K562 (cell line): Measurements from ENCODE around the gene DMWD. TPM values are rescaled to one million over a fixed set of nuclear protein-coding genes. Genes with fewer than 3 reads are reported as not detected.
A peak's percentile ranks its signal among the peaks of the same experiment; 100 is the strongest.

Experiments used
- ATAC-seq: fragments of 200-7000 bp; cut with Tn5 transposase; 3 replicates; pipeline ENCODE4 v1.9.1; 2020; ENCODE audit warnings: moderate library complexity
- BruUV-seq: library from RNA; stranded (reverse); fragments of 400-500 nt; replicated peaks from 2 replicates; lab custom pipeline; 2021; lab: Mats Ljungman, UMichigan
- CTCF ChIA-PET: fragments of 300-600 bp; formaldehyde crosslinking; extraction: SDS; loops from one replicate; lab custom pipeline; 2021; ENCODE audit warnings: low intra/inter-chr PET ratio; lab: Yijun Ruan, JAX
- POLR2A ChIA-PET: fragments of 300-600, 350-650 bp; sonication (Branson Sonifier 250); formaldehyde crosslinking; extraction: SDS; loops from one replicate; lab custom pipeline; 2021; ENCODE audit warnings: antibody characterized with exemption, inconsistent platforms; lab: Yijun Ruan, JAX
- DNase-seq, 4 experiments: peaks; one replicate each; pipeline versions ENCODE4 v3.0.0 to v3.0.0-alpha.2; 2011 to 2018; ENCODE audit warnings: low spot score in 3 of 4, mixed read lengths in 3 of 4; ENCODE audit errors: extremely low read depth in 1 of 4
- FAIRE-seq: peaks from 2 replicates; lab custom pipeline; 2011; peaks lifted over from hg19 to GRCh38; lab: Jason Lieb, UNC
- H2AFZ ChIP-seq: 2 replicates; pipeline ENCODE4 v1.6.0; 2011; ENCODE audit warnings: low read depth, low read length, control low read depth, inconsistent platforms
- H3K27ac ChIP-seq: fragments of 200-600 bp; 3 replicates; pipeline ENCODE4 v1.8.0; 2011; ENCODE audit warnings: low read depth, mild to moderate bottlenecking, control low read depth, inconsistent platforms, low read length, moderate library complexity, mixed read lengths; ENCODE audit errors: extremely low read depth
- H3K27me3 ChIP-seq, 2 experiments: fragments of 300-600 bp in 1 of 2; 2 replicates in 1 of 2; 3 replicates in 1 of 2; pipeline versions ENCODE4 v1.6.0 to v1.8.0; 2011; ENCODE audit warnings: inconsistent platforms in 2 of 2, low read length in 2 of 2, mild to moderate bottlenecking in 1 of 2, mixed read lengths in 1 of 2, moderate library complexity in 1 of 2; ENCODE audit not compliant: control insufficient read depth in 2 of 2, insufficient read depth in 2 of 2
- H3K36me3 ChIP-seq: fragments of 300-600 bp; 3 replicates; pipeline ENCODE4 v1.8.0; 2011; ENCODE audit warnings: mild to moderate bottlenecking, low read length, inconsistent platforms; ENCODE audit not compliant: control insufficient read depth, insufficient read depth
- H3K4me1 ChIP-seq, 2 experiments: fragments of 200-600 bp in 1 of 2; replicated peaks in 1 of 2; 2 replicates in 1 of 2; 3 replicates in 1 of 2; pipeline versions ENCODE4 v1.5.1 to v1.8.0; 2011; ENCODE audit warnings: inconsistent platforms in 2 of 2, low read length in 2 of 2, mild to moderate bottlenecking in 1 of 2, mixed read lengths in 1 of 2, moderate library complexity in 1 of 2; ENCODE audit not compliant: control insufficient read depth in 2 of 2, insufficient read depth in 2 of 2
- H3K4me2 ChIP-seq: 2 replicates; pipeline ENCODE4 v1.6.1; 2011; ENCODE audit warnings: low read length, control low read depth, inconsistent platforms, mixed read lengths; ENCODE audit not compliant: insufficient read depth
- H3K4me3 ChIP-seq: fragments of 200-600 bp; sonication (generic), shearing (Covaris generic); 2 replicates; pipeline ENCODE4 v1.5.1; 2016; ENCODE audit warnings: control low read depth, inconsistent platforms
- H3K79me2 ChIP-seq: fragments of 200-600 bp; 3 replicates; pipeline ENCODE4 v1.8.0; 2011; ENCODE audit warnings: low read length, inconsistent platforms; ENCODE audit not compliant: control insufficient read depth, insufficient read depth
- H3K9ac ChIP-seq, 2 experiments: 2 replicates each; pipeline versions ENCODE4 v1.6.0 to v1.6.1; 2011; ENCODE audit warnings: low read depth in 2 of 2, low read length in 2 of 2, control low read depth in 1 of 2, inconsistent platforms in 1 of 2, mild to moderate bottlenecking in 1 of 2, mixed read lengths in 1 of 2; ENCODE audit not compliant: insufficient read depth in 1 of 2
- H3K9me1 ChIP-seq: one replicate; pipeline ENCODE4 v1.6.0; 2011; ENCODE audit warnings: inconsistent platforms, mild to moderate bottlenecking, low read length, moderate library complexity; ENCODE audit not compliant: control insufficient read depth, insufficient read depth
- H3K9me3 ChIP-seq: replicated peaks from 2 replicates; pipeline ENCODE4 v1.5.1; 2011; ENCODE audit warnings: low read depth, low read length, inconsistent platforms; ENCODE audit not compliant: control insufficient read depth, insufficient read depth
- H4K20me1 ChIP-seq: replicated peaks from 2 replicates; pipeline ENCODE4 v1.6.1; 2011; ENCODE audit warnings: low read length, inconsistent platforms, mixed read lengths; ENCODE audit not compliant: control insufficient read depth, insufficient read depth
- AFF1 ChIP-seq, 2 experiments: fragments of 450-650 bp; IDR thresholded peaks; 2 replicates each; pipeline ENCODE4 v1.6.1; 2018; ENCODE audit warnings: mild to moderate bottlenecking in 2 of 2, low read depth in 1 of 2; ENCODE audit not compliant: partially characterized antibody in 2 of 2
- CHD1 ChIP-seq: fragments of 200-600 bp; sonication (generic); IDR thresholded peaks from one replicate; pipeline ENCODE4 v1.6.1; 2012; ENCODE audit warnings: mild to moderate bottlenecking, moderate library complexity, low read length, inconsistent platforms
- FOXP1 ChIP-seq: sonication (generic); formaldehyde crosslinking; IDR thresholded peaks from 2 replicates; pipeline ENCODE4 v1.8.0; 2022; ENCODE audit warnings: mild to moderate bottlenecking, missing genetic modification reagents
- KAT8 ChIP-seq: fragments of 450-650 bp; IDR thresholded peaks from 2 replicates; pipeline ENCODE4 v1.6.1; 2016; ENCODE audit warnings: low read depth, mild to moderate bottlenecking
- NFXL1 ChIP-seq: fragments of 450-650 bp; formaldehyde crosslinking; IDR thresholded peaks from 2 replicates; pipeline ENCODE4 v1.4.0; 2021; ENCODE audit warnings: mild to moderate bottlenecking
- POLR3A ChIP-seq: IDR thresholded peaks from 2 replicates; pipeline ENCODE4 v1.6.1; 2011; ENCODE audit warnings: borderline replicate concordance, mild to moderate bottlenecking, moderate library complexity; ENCODE audit not compliant: insufficient read length, insufficient read depth; ENCODE audit errors: extremely low read depth
- PRPF4 ChIP-seq: fragments of 200-400 bp; formaldehyde crosslinking; IDR thresholded peaks from one replicate; pipeline ENCODE4 v1.6.1; 2017; ENCODE audit warnings: low read length, low read depth, mild to moderate bottlenecking; ENCODE audit not compliant: insufficient read depth, poor library complexity, severe bottlenecking
- PURB ChIP-seq: sonication (generic); formaldehyde crosslinking; IDR thresholded peaks from 2 replicates; pipeline ENCODE4 v1.9.0; 2021; ENCODE audit warnings: low read depth, mild to moderate bottlenecking, missing genetic modification reagents
- PYGO2 ChIP-seq: fragments of 450-650 bp; IDR thresholded peaks from 2 replicates; pipeline ENCODE4 v1.6.1; 2016; ENCODE audit warnings: mild to moderate bottlenecking, missing genetic modification characterization, moderate library complexity, missing compliant biosample characterization
- RAD51 ChIP-seq: fragments of 450-650 bp; IDR thresholded peaks from 2 replicates; pipeline ENCODE4 v1.7.1; 2016; ENCODE audit warnings: low read depth, mild to moderate bottlenecking, borderline replicate concordance
- TAL1 ChIP-seq: fragments of 450-650 bp; IDR thresholded peaks from 2 replicates; pipeline ENCODE4 v1.6.1; 2016; ENCODE audit warnings: mild to moderate bottlenecking
- ZFP30 ChIP-seq: fragments of 250-450 bp; sonication (Bioruptor Pico); IDR thresholded peaks from 2 replicates; pipeline ENCODE4 v1.8.0; 2022; ENCODE audit warnings: moderate library complexity, mild to moderate bottlenecking, inconsistent platforms, borderline replicate concordance
- ZNF184 ChIP-seq: sonication (generic); formaldehyde crosslinking; IDR thresholded peaks from 2 replicates; pipeline ENCODE4 v1.5.0; 2020; ENCODE audit warnings: missing genetic modification reagents
- WGBS: fragments of 100-300 bp; shearing (Covaris generic); methylation state at CpG from one replicate; pipeline ENCODE4 v1.1.6; 2016; ENCODE audit warnings: low coverage, mixed read lengths; ENCODE audit not compliant: insufficient coverage; ENCODE audit errors: missing lambda C conversion rate; 5-methylcytosine and 5-hydroxymethylcytosine counted together
- in situ Hi-C: fragments of 300-500 bp; cut with MboI; formaldehyde crosslinking; loops from 4 replicates; pipeline ENCODE4 v1.15.0; 2018; ENCODE audit warnings: inconsistent platforms, mixed read lengths
- intact Hi-C: fragments of 100-400 bp; cut with micrococcal nuclease; formaldehyde crosslinking; loops from 2 replicates; pipeline ENCODE4 v1.14.2; 2022
- polyA plus RNA-seq, 8 experiments: library from polyadenylated mRNA; depleted of rRNA in 4 of 8; stranded (reverse) in 5 of 8; unstranded in 3 of 8; fragments of >200 nt; fragmentation: Nextera tagmentation in 2 of 8; fragmentation: Illumina TruSeq in 1 of 8; extraction: Ambion mirVana in 2 of 8; extraction: Trizol in 1 of 8; gene quantifications; 2 replicates each; pipeline versions ENCODE4 v1.2.1 to v1.2.3, GENCODE V29; 2011 to 2014; ENCODE audit warnings: inconsistent platforms in 1 of 8, missing spikeins in 1 of 8
- total RNA-seq, 7 experiments: library from RNA; depleted of rRNA in 6 of 7; stranded (reverse); fragments of >200 nt in 6 of 7; fragmentation: Illumina TruSeq in 2 of 7; extraction: Trizol in 2 of 7; gene quantifications; 2 replicates each; pipeline versions ENCODE4 v1.2.1 to v1.2.3, GENCODE V29; 2011 to 2021; ENCODE audit warnings: low replicate concordance in 1 of 7
- TF ChIP-seq, protein P1 (sequence below): fragments of 450-650 bp; formaldehyde crosslinking; conservative IDR thresholded peaks from 2 replicates; pipeline ENCODE4 v1.4.0; 2022; ENCODE audit warnings: mild to moderate bottlenecking, missing genetic modification characterization

Gene DMWD
- total and polyA plus RNA-seq, 9 of the 15 experiments (the other 6 are each of a cell fraction or from before 2014, with no cell fraction given), result 4.7 to 54.6 (median 19.0) TPM

DNA sequence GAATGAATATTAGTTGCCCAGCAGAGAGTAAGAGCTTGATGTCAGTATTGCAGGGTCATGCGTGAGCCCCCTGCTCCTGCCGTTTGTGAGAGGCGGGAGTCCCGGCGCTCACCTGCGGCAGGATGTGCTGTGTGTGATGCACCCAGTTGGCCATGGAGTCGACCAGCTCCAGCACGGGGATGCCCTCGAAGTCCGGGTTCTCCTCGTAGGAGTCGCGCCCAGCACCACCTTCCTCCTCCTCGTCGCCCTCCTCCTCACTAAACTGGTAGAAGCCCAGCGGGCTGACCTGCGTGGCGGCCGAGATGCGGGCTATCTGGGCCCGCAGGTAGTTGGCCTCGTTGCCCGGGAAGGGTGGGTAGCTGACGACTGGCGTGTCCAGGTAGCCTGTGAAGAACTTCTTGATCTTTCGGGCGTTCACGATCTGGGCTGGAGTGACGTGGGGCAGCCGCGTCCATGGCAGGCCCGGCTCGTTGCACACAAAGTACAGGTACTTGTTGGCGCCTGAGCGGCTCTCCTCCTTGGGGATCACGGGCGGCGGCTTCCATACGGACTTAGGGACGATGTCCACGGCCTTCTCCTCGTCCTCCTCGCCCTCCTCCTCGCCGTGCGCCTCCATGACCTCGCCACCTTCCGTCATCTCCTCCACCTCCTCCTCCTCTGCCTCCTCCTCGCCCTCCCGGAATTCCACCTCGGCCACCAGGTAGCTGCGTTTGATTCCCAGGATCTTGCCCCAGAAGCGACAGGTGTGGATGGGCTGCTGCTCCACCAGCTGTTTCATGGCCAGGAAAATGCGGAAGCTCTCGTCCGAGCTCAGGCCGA, 11.7 kb upstream of the DMWD start:
- FAIRE-seq (no peak), ATAC-seq (no peak), DNase-seq (no peak)
- Histone ChIP-seq H2AFZ (no peak overlapping the region), H3K4me1 (peaks cover 5 to 25% of the 10 kb centered on the region in 2 experiments; a peak in 4 of 5 replicates), H4K20me1 (no peaks in the 10 kb centered on the region), H3K27ac (no peak overlapping the region), H3K9ac (0 out of 4 replicates have a peak overlapping the region, but pooled peaks of 1 of the 2 experiments have one; percentile 58), H3K36me3 (no peaks in the 10 kb centered on the region), H3K9me3 (no peaks in the 10 kb centered on the region), H3K9me1 (no peaks in the 10 kb centered on the region), H3K4me2 (no peak overlapping the region), H3K4me3 (no peak overlapping the region), H3K27me3 (no peaks in the 10 kb centered on the region), H3K79me2 (no peaks in the 10 kb centered on the region)
- no TSS peak for BruUV-seq
- CTCF ChIA-PET, result no interaction called here
- intact Hi-C loops, result no loop called here
- POLR2A ChIA-PET, result interaction anchor here (2.0 kb wide), 1 partner anchor 11 kb away, joined by 6 read pairs; the partner anchor contains the start of gene DMWD
- 72% methylated on average over 43 of the region's 57 CpGs for WGBS
- in situ Hi-C loops, result loop anchor here (10.0 kb wide), 1 partner anchor 200 kb away; no protein-coding TSS in a partner anchor
- TF ChIP-seq, protein P1, sequence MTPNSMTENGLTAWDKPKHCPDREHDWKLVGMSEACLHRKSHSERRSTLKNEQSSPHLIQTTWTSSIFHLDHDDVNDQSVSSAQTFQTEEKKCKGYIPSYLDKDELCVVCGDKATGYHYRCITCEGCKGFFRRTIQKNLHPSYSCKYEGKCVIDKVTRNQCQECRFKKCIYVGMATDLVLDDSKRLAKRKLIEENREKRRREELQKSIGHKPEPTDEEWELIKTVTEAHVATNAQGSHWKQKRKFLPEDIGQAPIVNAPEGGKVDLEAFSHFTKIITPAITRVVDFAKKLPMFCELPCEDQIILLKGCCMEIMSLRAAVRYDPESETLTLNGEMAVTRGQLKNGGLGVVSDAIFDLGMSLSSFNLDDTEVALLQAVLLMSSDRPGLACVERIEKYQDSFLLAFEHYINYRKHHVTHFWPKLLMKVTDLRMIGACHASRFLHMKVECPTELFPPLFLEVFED (CRISPR knock-in tag), result no peak
- TF ChIP-seq ZNF184 (CRISPR knock-in tag), result no peak
- TF ChIP-seq RAD51, result no peak
- no peak for TF ChIP-seq NFXL1
- TF ChIP-seq ZFP30 (CRISPR knock-in tag), result no peak
- TF ChIP-seq KAT8, result no peak
- TF ChIP-seq TAL1, result no peak
- TF ChIP-seq PYGO2 (tag), result no peak
- no peak for TF ChIP-seq FOXP1 (CRISPR knock-in tag)
- no peak for TF ChIP-seq PRPF4
- no peak for TF ChIP-seq AFF1 (IDR thresholded peaks at IDR 0.05; ENCODE audit: low read depth in 1 of 2, partially characterized antibody in 2 of 2)
- TF ChIP-seq CHD1, result no peak
- TF ChIP-seq PURB (CRISPR knock-in tag), result no peak
- TF ChIP-seq POLR3A, result no peak
